ENCODE results near the gene P2RX7.

GRCh38 chr12:121217761-121218160 lies 85.1 kb downstream of the P2RX7 start:
- TF ChIP-seq SIN3A (IDR thresholded peaks at IDR 0.05; ENCODE audit: borderline replicate concordance, insufficient read depth, low read length) (no peak), TAF1 (IDR thresholded peaks at IDR 0.05; ENCODE audit: borderline replicate concordance, insufficient read depth, low read length) (no peak), REST (IDR thresholded peaks at IDR 0.05; ENCODE audit: insufficient read depth in 1 of 2, low read depth in 2 of 2, low read length in 2 of 2) (no peak), POLR2AphosphoS5 (IDR thresholded peaks at IDR 0.05; ENCODE audit: low read depth, low read length) (no peak), FOXP2 (optimal IDR thresholded peaks at IDR 0.05; ENCODE audit: borderline replicate concordance, extremely low read depth, extremely low read length, insufficient read depth) (no peak)
